Stimulated activated CD8-positive, alpha-beta memory T cell treated with anti-CD3 and anti-CD28 coated beads, Interleukin-12 subunit alpha, Interleukin-12 subunit beta, amount 100 ng/mL, for 24 hours (primary cell): ENCODE measurements around the gene FIBCD1.

Experiments used
- DNase-seq: peaks from one replicate; pipeline ENCODE4 v3.0.0-alpha.2; 2020; ENCODE audit errors: extremely low read depth

Gene FIBCD1

GRCh38 chr9:130938652-130939404, at the start of gene FIBCD1:
Gene FIBCD1, minus strand, starts transcription at chr9:130939247. Its CDS starts 640 bp downstream, at chr9:130938607.
- no peak for DNase-seq

DNA sequence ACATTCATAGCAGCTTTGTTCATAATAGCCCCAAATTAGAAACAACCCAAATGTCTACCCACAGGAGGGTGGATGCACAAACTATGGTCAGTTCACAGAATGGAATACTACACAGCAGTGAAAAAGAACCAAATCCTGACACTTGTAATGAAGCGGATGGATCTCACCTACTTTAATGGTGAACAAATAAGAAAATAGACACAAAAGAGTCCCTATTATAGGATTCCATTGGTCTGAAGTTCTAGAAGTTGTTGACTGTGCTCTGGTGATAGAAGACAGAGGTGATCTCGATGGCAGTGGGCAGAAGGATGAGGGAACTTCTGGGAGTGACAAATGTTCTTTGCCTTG, 49.3 kb upstream of the FIBCD1 start:
- DNase-seq: no peak

- DNase-seq: no peak
Observed at GRCh38 chr9:130987738-130988399, 48.8 kb upstream of the FIBCD1 start.

DNA sequence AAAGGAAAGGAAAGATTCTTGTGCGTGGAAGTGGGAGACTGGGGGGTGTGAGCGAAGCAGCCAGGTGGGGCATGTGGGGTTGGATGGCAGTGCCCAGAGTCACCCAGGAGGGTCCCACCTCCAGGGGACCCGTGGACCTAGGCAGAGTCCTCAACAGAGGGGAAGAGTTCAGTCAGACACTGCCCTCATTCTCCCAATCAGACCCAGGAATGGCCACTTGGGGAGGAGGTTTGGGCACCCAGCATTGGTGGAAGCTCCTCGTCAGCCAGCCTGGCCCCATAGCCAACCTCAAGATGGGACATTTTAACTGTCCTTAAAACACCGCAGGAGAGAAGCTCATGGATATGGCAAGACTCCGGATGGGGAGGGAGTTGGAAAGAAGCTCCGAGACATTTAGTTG, 48.0 kb upstream of the FIBCD1 start:
- DNase-seq: no peak

DNA sequence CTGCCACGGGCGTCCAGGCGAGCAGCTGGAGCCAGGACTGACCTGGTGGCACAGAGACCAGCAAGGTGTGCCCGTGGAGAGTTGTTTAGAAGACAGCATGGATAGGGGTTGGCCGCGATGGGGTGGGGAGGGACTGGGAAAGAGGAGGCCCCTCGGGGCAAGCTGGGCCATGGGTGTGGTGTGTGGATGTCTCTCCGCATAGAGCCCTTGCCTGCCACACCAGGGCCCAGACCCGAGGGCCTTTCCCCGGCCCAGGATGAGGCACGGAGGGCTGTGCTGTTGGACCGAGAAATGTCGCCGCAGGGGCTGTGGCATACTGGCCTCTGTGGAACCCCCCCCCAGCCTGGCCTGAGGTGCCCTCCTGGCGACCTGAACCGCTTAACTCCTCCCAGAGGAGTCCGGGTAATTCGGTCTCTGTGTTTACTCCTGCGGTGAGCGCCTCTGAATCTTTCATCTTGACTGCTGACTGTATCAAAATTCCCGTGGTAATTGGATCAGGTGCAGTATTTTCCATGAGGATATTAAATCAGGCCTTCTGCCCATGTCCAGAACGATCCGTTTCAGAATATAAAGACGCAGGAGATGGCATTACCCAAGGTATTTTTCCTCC, 47.4 kb upstream of the FIBCD1 start:
- DNase-seq: no peak

DNA sequence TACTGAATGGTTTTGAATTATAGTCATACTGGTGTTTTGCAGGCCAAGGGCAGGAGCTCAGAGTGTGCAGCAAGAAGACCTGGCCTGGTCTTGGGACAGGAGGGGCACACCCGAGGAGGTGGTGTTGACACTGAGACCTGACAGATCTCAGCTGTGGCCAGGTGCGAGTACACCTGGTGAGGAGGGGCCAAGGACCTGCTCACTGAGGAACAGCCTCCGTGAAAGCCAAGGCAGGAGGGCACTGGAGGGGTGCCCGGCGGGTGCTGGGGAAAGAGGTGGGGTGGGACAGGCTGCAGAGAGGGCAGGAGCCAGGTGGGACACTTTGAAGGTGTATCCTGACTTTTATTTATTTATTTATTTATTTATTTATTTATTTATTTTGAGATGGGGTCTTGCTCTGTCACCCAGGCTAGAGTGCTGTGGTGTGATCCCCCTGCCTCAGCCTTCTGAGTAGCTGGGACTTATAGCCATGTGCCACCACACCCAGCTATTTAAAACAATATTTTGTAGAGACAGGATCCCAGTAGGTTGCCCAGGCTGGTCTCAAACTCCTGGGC, 46.6 kb upstream of the FIBCD1 start:
- DNase-seq: no peak

DNA sequence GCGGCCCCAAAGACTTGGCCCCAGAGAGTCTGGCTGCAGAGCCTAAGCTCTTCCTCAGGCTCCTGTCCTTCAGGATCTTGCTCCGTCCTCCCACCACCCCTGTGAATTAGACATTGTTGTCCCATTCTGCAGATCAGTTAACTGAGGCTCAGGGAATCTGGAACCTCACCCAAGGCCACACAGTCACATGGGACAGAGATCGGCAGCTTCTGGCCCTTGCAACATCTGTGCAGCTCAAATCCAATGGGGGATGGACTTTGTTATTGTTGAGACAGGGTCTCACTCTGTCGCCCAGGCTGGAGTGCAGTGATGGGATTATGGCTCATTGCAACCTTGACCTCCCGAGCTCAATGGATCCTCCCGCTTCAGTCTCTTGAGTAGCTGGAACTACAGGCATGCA, 46.0 kb upstream of the FIBCD1 start:
- DNase-seq: no peak

- DNase-seq: no peak
Observed at GRCh38 chr9:130984521-130984920, 45.5 kb upstream of the FIBCD1 start.

DNA sequence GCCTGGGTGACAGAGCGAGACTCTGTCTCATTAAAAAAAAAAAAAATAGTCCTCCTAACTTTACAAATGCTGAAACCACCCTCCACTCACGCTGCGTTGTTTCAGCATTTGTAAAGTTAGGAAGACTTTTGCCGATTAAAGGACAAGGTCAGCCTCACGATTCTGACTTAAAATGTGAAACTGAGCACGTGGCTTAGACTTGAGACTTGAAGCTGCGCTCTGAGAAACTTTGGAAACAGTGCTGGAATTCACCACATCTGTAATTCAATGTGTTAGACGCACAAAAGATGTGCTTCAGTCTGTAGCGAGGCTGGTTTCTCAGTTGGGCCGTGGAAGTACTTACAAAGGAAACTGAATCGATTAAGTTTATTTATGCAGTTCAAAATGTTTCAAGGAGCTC, 44.9 kb upstream of the FIBCD1 start:
- no peak for DNase-seq

- DNase-seq: no peak
Observed at GRCh38 chr9:130983359-130983670, 44.3 kb upstream of the FIBCD1 start.

DNA sequence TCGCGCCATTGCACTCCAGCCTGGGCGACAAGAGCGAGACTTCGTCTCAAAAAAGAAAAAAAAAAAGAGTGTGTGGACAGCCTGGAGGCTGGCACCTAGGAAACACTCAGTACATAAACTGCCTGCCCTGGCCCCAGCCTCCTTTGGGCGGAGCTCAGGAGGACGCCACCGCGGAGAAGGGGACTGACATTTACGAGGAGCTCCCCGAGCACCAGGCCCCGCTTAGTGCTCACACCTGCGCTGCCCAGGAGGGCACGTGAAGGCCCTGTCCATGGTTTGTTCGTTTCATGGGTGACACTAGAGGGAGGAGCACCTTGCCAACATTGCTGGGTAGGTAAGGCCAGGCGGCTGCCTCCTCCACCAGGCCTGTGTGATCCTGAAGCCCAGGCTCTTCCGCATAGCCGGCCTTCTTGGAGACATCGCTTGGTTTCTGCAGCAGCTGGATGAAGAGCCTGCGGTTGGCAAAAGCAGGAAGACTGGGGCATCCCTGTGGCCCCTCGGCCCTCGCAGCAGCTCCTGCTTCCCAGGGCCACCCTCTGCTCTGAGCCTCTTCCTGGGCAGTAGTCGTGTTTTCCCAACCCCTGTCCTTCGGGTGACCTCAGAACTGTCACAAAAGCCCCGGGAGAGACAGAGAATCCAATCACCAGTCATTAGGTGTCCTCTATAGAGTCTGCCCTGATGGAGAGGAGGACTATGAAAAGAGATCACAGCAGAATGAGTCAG, 43.8 kb upstream of the FIBCD1 start:
- DNase-seq: no peak

- DNase-seq: no peak
Observed at GRCh38 chr9:130981756-130982137, 42.7 kb upstream of the FIBCD1 start.

GRCh38 chr9:130981002-130981755, 42.1 kb upstream of the FIBCD1 start:
- DNase-seq: no peak

GRCh38 chr9:130980526-130980925, 41.5 kb upstream of the FIBCD1 start:
- DNase-seq: no peak

DNA sequence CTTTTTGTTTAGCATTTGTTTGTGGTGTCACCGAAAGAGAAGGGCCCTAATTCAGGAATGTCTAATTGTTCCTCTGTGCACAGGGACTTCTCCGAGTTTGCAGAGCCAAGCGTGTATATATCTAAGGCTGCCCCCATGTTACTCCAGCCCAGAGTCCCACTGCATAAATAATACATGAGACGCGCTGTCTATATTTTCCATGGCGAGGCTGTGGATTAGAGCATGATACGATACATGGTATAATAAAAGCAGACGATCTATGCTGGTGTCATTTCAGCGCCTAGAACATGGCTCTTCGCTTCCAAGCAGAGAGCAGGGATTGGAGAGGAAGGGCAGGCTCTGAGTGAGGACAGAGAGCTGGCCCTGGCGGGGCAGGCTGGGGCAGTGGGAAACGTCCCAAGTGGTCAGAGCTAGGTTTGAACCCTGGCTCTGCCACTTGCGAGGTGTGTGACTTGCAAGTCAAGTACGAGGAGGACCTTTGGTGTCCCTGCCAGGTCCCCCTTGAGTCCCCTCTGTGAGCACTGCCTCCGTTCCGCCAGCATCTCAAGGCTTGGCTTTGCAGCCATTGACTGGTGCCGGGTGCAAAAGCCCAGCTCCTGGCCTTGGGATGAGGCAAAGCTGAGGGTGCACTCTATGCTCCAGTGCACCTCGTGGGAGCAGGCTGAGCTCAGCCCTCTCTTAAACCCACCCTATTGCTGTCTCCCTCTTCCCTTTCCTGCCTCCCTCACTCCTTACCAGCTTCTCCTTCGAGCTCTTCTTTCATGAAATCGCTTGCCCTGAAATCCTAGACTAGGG, 40.7 kb upstream of the FIBCD1 start:
- no peak for DNase-seq

GRCh38 chr9:130977811-130978221, 38.8 kb upstream of the FIBCD1 start:
- no peak for DNase-seq

DNA sequence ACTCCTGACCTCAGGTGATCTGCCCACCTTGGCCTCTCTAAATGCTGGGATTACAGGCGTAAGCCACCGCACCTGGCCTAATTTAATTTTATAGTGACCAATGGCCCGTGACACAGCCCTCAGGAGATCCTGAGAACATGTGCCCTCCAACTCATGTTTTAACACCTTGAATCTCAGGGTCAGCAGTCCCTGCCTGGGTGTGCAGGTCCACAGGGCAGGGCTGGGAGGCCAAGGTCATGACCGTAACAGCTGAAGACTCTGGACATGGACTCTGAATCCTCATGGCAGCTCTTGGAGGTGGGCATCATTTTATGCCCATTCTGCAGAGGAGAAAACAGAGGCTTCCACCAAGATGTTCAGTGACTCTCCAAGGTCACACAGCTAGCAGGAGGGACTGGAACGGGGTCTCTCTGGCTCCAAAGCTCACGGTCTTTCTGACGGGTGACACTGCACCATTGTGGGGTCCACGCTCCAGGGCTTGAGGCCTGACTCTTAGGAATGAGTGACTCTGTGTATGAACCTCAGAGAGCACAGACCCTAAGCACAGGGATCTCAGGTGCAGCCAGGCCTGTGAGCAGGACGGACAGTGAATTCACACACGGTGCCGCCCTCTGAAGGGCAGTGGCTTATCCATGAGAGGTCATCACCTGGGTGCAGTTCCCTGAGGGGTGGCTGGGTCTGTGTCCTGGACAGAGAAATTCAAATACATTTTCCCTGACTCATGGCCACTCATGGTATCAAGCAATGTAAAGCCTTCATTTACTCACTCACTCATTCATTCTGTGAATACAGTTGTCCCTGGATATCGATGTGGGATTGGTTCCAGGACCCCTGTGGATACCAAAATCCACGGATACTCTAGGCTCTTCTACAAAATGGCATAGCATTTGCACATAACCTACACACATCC, 37.1 kb upstream of the FIBCD1 start:
- no peak for DNase-seq

DNA sequence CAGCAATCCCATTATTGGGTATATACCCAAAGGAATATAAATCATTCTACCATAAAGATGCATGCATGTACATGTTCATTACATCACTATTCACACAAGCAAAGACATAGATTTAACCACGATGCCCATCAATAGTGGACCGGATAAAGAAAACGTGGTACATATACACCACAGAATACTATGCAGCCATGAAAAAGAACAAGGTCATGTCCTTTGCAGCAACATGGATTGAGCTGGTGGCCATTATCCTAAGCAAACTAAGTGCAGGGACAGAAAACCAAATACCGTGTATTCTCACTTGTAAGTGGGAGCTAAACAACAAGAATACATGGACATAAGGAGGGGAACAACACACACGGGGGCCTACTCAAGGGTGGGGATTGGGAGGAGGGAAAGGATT, 36.1 kb upstream of the FIBCD1 start:
- no peak for DNase-seq

- DNase-seq: no peak
Observed at GRCh38 chr9:130974697-130975096, 35.6 kb upstream of the FIBCD1 start.
